Sigmoid colon (tissue), 4 donors: ENCODE results near the gene SDK1.

ENCODE experiments used
- CTCF ChIP-seq, 4 experiments: fragments of 450-650 bp in 3 of 4; fragments of 200-600 bp in 1 of 4; IDR thresholded peaks; one replicate each; pipeline ENCODE4 v1.5.1; 2016 to 2019; ENCODE audit warnings: antibody characterized with exemption in 4 of 4, mild to moderate bottlenecking in 3 of 4, moderate library complexity in 2 of 4
- POLR2A ChIP-seq, 2 donors: fragments of 450-650 bp; IDR thresholded peaks; one replicate each; pipeline ENCODE4 v1.6.1; 2016; ENCODE audit warnings: antibody characterized with exemption in 2 of 2, mild to moderate bottlenecking in 2 of 2, moderate library complexity in 2 of 2
- POLR2AphosphoS5 ChIP-seq, 4 donors: sonication (generic); formaldehyde crosslinking; IDR thresholded peaks; one replicate each; pipeline ENCODE4 v1.6.1; 2017; ENCODE audit warnings: antibody characterized with exemption in 4 of 4

GRCh38 chr7:3960942-3961341, 659.9 kb downstream of the SDK1 start:
- TF ChIP-seq CTCF (IDR thresholded peaks at IDR 0.05) (no peak), POLR2A (IDR thresholded peaks at IDR 0.05) (no peak), POLR2AphosphoS5 (IDR thresholded peaks at IDR 0.05) (no peak)
